Stimulated activated effector memory CD8-positive, alpha-beta T cell treated with anti-CD3 and anti-CD28 coated beads, Interleukin-12 subunit alpha, Interleukin-12 subunit beta, amount 100 ng/mL, for 72 hours (primary cell): Measurements from ENCODE around the gene CLPTM1L.
A peak's percentile ranks its signal among the peaks of the same experiment; 100 is the strongest.
"Not testable (repeated sequence)": the region's sequence is repeated elsewhere in the genome, so short reads cannot be mapped to it uniquely, and the experiment has no call there.

Source experiments
- ATAC-seq: fragments of 150-1000 bp; cut with Tn5 transposase; 2 replicates; pipeline ENCODE4 v1.10.0; 2021
- DNase-seq, 2 donors: peaks; one replicate each; pipeline ENCODE4 v3.0.0; 2021 to 2022; ENCODE audit warnings: low spot score in 2 of 2
- H3K27ac Mint-ChIP-seq: one replicate; pipeline ENCODE4 v1.8.0; 2022; ENCODE audit warnings: mild to moderate bottlenecking, mixed read lengths
- H3K36me3 Mint-ChIP-seq: one replicate; pipeline ENCODE4 v1.8.0; 2022; ENCODE audit warnings: mild to moderate bottlenecking, mixed read lengths
- H3K4me1 Mint-ChIP-seq: one replicate; pipeline ENCODE4 v1.8.0; 2022; ENCODE audit warnings: mixed read lengths
- H3K4me3 Mint-ChIP-seq: one replicate; pipeline ENCODE4 v1.8.0; 2022; ENCODE audit warnings: mild to moderate bottlenecking, mixed read lengths
- H3K9me3 Mint-ChIP-seq: one replicate; pipeline ENCODE4 v1.8.0; 2022; ENCODE audit warnings: mixed read lengths

CLPTM1L gene

GRCh38 chr5:1357946-1358725 lies 13.2 kb upstream of the CLPTM1L start:
- Mint-ChIP-seq H3K4me3 (no peak overlapping the region), H3K36me3 (no peaks in the 10 kb centered on the region), H3K4me1 (no peaks in the 10 kb centered on the region), H3K27ac (no peak overlapping the region), H3K9me3 (no peaks in the 10 kb centered on the region)
- ATAC-seq (no peak), DNase-seq (no peak)

DNA sequence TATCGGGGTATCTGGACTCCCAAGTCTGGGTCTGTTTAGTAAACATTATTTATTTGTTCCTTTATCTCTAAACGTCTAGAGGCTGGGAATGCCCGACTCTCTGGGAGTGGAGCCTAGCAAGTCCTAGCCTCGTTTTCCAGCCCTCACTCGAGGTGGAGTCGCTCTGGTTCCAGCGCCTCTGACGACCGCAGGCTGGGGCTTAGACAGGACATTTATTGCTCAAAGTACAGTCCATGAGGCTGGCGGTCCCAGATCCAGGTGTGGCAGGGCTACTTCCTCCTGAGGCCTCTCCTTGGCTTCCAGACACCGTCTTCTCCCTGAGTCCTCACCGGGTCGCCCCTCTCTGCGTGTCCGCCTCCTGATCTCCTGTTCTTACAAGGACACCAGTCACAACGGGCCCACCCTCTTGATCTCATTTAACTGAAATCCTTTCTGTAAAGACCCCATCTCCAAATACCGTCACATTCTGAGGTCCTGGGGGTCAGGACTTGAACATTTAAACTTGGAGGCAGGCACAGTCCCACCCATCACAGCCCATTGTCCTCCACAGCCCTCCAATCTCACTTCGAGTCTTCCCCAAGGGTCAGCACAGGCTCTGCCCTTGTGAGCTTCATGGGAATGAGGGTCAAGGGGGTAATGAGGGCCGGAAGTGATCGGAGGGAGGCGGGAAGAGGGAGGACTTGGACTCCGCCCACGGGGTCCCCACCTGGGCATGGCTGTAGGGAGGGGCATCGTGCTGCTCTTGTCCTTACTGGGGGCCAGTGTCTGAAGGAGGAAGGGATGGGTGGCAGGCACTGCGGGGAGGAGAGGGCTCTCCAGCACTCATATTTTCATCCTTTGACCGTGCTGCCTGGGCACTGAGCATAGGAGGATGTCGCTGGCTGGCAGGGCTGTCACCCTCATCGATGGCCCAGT lies 12.2 kb upstream of the CLPTM1L start:
- H3K4me3 Mint-ChIP-seq: no peak overlapping the region
- H3K27ac Mint-ChIP-seq: no peak overlapping the region
- H3K36me3 Mint-ChIP-seq: no peaks in the 10 kb centered on the region
- no peaks in the 10 kb centered on the region for H3K4me1 Mint-ChIP-seq
- ATAC-seq (no peak), DNase-seq (no peak)
- no peaks in the 10 kb centered on the region for H3K9me3 Mint-ChIP-seq

GRCh38 chr5:1354576-1354975 lies 9.7 kb upstream of the CLPTM1L start:
- DNase-seq (no peak), ATAC-seq (no peak)
- no peaks in the 10 kb centered on the region for H3K36me3 Mint-ChIP-seq
- no peaks in the 10 kb centered on the region for H3K4me1 Mint-ChIP-seq
- no peak overlapping the region for H3K27ac Mint-ChIP-seq
- H3K4me3 Mint-ChIP-seq: no peak overlapping the region
- H3K9me3 Mint-ChIP-seq: no peaks in the 10 kb centered on the region

- Mint-ChIP-seq H3K4me3 (no peak overlapping the region), H3K27ac (no peak overlapping the region), H3K9me3 (no peaks in the 10 kb centered on the region), H3K36me3 (no peaks in the 10 kb centered on the region), H3K4me1 (no peaks in the 10 kb centered on the region)
- no peak for DNase-seq
- ATAC-seq: no peak
Observed at GRCh38 chr5:1352231-1353219, 7.6 kb upstream of the CLPTM1L start.

- peaks cover 4% of the 10 kb centered on the region for H3K36me3 Mint-ChIP-seq
- H3K27ac Mint-ChIP-seq: no peak overlapping the region
Observed at GRCh38 chr5:1351156-1351555, 6.3 kb upstream of the CLPTM1L start.

DNA sequence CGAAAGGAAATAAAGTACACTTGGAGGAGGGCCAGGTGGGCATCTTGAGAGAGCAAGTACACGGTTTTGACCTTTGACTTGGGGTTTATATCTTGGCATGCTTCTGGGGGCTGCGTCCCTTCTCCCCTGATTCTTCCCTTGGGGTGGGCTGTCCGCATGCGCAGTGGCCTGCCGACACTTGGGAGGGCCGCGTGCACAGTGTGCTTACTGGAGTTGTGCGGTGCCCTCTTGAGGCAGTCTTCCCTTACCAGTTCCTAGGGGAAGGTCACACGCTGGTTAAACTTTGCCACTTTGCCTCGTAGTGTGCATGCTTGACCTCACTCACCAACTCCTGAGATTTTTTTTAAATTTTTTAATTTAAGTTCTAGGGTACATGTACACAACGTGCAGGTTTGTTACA lies 4.3 kb upstream of the CLPTM1L start:
- Mint-ChIP-seq H3K27ac (no peak overlapping the region), H3K36me3 (peaks cover 9% of the 10 kb centered on the region), H3K4me3 (no peak overlapping the region), H3K9me3 (no peaks in the 10 kb centered on the region), H3K4me1 (peaks cover 11% of the 10 kb centered on the region)
- ATAC-seq: no peak
- no peak for DNase-seq

More at GRCh38 chr5:1351156-1351555, 6.3 kb upstream of the CLPTM1L start:
- H3K9me3 Mint-ChIP-seq: no peaks in the 10 kb centered on the region
- DNase-seq (no peak), ATAC-seq (no peak)
- H3K4me3 Mint-ChIP-seq: no peak overlapping the region
- peaks cover 4% of the 10 kb centered on the region for H3K4me1 Mint-ChIP-seq

DNA sequence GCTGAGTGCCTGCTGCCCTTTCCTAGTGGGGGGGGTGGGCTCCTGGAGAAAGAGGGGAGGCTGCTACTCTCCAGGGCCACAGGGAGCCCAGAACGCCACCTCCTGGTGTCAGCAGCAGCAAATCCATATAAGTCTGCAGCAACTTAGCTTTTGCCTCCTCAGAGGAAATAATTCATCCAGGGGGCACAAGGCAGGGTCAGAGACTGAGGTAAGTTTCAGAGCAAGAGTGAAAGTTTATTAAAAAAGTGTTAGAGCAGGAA lies 4.0 kb upstream of the CLPTM1L start:
- no peaks in the 10 kb centered on the region for H3K9me3 Mint-ChIP-seq
- H3K27ac Mint-ChIP-seq: no peak overlapping the region
- H3K36me3 Mint-ChIP-seq: peaks cover 12% of the 10 kb centered on the region
- DNase-seq (no peak), ATAC-seq (no peak)
- H3K4me1 Mint-ChIP-seq: peaks cover 14% of the 10 kb centered on the region
- H3K4me3 Mint-ChIP-seq: no peak overlapping the region

DNA sequence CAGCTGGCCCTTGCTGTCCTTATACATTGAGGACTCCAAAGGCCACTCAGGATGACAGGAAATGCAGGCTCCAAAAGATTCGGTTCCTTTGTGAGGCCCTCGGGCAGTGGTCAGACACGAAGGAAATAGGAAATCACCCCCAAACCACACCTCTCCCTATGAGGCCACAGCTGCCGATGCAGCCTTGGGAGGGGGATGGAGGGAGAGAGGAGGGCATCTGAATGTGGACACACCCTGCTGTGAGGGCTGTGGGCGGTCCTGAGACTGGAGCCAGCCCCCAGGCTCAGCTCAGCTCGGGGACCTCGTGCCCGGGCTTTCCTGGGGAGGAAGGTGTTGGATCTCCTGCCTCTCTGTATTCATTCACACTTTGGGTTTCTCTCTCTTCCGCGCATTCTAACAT lies 2.7 kb upstream of the CLPTM1L start:
- DNase-seq: no peak
- no peaks in the 10 kb centered on the region for H3K9me3 Mint-ChIP-seq
- no peak overlapping the region for H3K4me3 Mint-ChIP-seq
- peaks cover 24% of the 10 kb centered on the region for H3K36me3 Mint-ChIP-seq
- peaks cover 22% of the 10 kb centered on the region for H3K4me1 Mint-ChIP-seq
- no peak overlapping the region for H3K27ac Mint-ChIP-seq
- ATAC-seq: no peak

GRCh38 chr5:1346627-1347440 lies 1.9 kb upstream of the CLPTM1L start:
- DNase-seq (no peak), ATAC-seq (no peak)
- Mint-ChIP-seq H3K27ac (peak overlapping the region; percentile 90), H3K36me3 (peaks cover 31% of the 10 kb centered on the region), H3K9me3 (no peaks in the 10 kb centered on the region), H3K4me1 (peaks cover 22% of the 10 kb centered on the region), H3K4me3 (peak overlapping the region; percentile 82)

DNA sequence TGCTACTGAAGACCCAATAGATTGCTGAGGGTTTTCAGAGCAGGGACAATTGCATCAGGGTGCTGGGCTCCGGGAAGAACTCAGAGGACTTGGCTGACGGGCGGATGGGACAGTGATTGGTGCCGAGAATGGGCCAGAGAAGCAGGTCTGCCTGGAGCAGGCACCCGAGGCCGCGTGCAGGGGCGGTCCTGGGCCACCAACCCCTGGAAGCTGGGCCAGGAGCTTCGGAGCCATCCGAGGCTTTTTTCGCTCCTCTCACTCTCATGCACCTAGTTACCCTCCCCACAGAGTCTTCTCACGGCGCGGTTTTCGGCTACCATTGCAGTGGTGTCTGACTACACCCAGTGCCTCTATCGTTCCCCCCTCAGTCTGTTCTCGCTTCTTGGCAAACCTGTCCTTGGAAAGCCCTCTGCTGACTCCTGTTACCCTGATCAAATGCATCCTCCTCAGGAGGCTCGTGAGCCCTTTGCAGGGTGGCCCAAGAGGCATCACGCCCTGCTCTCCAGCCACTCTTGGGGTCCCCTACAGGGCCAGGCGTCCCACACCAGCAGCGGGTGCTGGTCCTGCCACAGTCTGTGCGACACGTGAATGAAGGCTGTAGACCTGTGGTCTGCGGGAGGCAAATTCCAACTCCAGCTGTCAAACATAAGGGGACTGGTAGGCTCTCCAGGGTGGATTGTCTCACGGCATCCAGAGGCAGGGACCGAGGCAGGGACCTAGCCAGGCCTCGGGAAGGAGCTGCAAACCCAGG lies 1.2 kb upstream of the CLPTM1L start:
- Mint-ChIP-seq H3K36me3 (peaks cover 39% of the 10 kb centered on the region), H3K4me3 (peak overlapping the region; percentile 82), H3K4me1 (peaks cover 22% of the 10 kb centered on the region), H3K9me3 (no peaks in the 10 kb centered on the region), H3K27ac (peak overlapping the region; percentile 90)
- ATAC-seq: no peak
- DNase-seq: no peak

GRCh38 chr5:1343931-1344901 lies 683 bp downstream of the CLPTM1L start:
- ATAC-seq: peak; percentile 2
- Mint-ChIP-seq H3K4me3 (peak overlapping the region; percentile 82), H3K4me1 (peaks cover 22% of the 10 kb centered on the region), H3K9me3 (no peaks in the 10 kb centered on the region), H3K27ac (peak overlapping the region; percentile 90), H3K36me3 (peaks cover 52% of the 10 kb centered on the region)
- no peak for DNase-seq

GRCh38 chr5:1343315-1343751 lies 1.6 kb downstream of the CLPTM1L start:
- peaks cover 61% of the 10 kb centered on the region for H3K36me3 Mint-ChIP-seq
- no peaks in the 10 kb centered on the region for H3K9me3 Mint-ChIP-seq
- peaks cover 22% of the 10 kb centered on the region for H3K4me1 Mint-ChIP-seq
- H3K4me3 Mint-ChIP-seq: peak overlapping the region; percentile 82
- no peak overlapping the region for H3K27ac Mint-ChIP-seq
- no peak for DNase-seq
- no peak for ATAC-seq

- H3K36me3 Mint-ChIP-seq: peaks cover 66% of the 10 kb centered on the region
- DNase-seq, H3K27ac Mint-ChIP-seq: not testable (repeated sequence)
Observed at GRCh38 chr5:1342711-1343110, 2.2 kb downstream of the CLPTM1L start.

More at GRCh38 chr5:1342711-1343110, 2.2 kb downstream of the CLPTM1L start:
- Mint-ChIP-seq H3K4me1 (peaks cover 22% of the 10 kb centered on the region), H3K4me3 (peak overlapping the region; percentile 82)
- H3K9me3 Mint-ChIP-seq, ATAC-seq: not testable (repeated sequence)
